Stimulated activated CD8-positive, alpha-beta memory T cell treated with anti-CD3 and anti-CD28 coated beads, Interleukin-7, amount 100 ng/mL, for 4 hours (primary cell): ENCODE data around the gene STK32B.
"Not testable (repeated sequence)": the region's sequence is repeated elsewhere in the genome, so short reads cannot be mapped to it uniquely, and the experiment has no call there.

ENCODE experiments used
- DNase-seq, 2 donors: peaks; one replicate each; pipeline ENCODE4 v3.0.0-alpha.2; 2020; ENCODE audit warnings: low read depth in 2 of 2

The STK32B gene

GRCh38 chr4:5030221-5030620, 21.1 kb upstream of the STK32B start:
- no peak for DNase-seq

DNA sequence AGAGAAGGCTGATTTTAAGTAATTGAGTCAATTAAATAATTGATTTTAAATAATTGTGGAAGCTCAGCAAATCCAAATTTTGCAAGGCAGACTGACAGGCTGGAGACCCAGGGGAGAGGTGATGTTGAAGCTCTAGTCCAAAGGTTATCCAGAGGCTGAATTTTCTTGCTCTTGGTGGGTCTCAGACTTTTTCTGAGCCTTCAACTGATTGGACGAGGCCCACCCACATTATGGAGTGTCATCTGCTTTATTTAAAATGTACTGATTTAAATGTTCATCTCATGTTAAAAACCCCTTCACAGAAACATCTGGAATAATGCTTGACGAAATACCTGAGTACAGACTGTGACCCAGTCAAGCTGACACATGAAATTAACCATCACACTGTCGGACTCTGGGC, 20.4 kb upstream of the STK32B start:
- DNase-seq = no peak

DNA sequence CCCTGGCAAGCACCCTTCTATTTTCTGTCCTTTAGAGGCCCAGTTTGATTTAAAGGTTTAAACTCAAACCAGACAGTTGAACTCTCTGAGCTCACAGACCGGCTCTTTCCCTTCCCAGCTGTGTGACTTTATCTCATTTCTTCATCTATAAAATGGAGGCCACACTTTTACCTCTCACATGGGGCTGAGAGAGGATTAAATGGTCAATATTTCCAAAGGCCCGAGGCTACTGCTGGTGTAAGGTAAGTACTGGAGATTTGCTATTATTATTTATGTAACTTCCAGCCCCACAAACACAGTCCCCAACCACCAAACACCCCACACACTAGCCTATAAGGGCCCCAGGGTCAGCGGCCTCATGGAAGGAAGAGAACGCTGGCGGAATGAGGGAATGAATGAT, 18.5 kb upstream of the STK32B start:
- DNase-seq = no peak

GRCh38 chr4:5033281-5033841, 17.9 kb upstream of the STK32B start:
- no peak for DNase-seq

- no peak for DNase-seq
These were observed 17.1 kb upstream of the STK32B start for GRCh38 chr4:5034206-5034605.

DNA sequence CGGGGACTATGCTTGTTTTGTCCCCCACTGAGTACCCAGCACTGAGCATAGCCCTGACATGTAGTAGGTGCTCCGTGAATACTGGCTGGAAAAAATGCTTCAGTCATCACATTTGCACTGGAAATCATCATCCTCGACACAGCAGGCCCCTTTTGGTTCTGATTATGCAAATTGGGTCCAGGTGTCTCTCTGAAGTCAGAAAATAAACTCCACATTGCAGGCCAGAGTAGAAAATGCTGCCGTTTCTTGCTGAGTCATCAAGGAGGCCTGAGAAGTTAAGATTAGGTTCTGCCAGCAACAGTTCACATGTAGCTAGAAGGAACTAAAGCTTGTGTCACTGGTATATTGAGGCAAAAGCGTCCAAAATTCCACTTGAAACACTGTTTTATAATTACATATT, 15.0 kb upstream of the STK32B start:
- no peak for DNase-seq

- DNase-seq = no peak
These were observed 13.4 kb upstream of the STK32B start for GRCh38 chr4:5037553-5038551.

DNA sequence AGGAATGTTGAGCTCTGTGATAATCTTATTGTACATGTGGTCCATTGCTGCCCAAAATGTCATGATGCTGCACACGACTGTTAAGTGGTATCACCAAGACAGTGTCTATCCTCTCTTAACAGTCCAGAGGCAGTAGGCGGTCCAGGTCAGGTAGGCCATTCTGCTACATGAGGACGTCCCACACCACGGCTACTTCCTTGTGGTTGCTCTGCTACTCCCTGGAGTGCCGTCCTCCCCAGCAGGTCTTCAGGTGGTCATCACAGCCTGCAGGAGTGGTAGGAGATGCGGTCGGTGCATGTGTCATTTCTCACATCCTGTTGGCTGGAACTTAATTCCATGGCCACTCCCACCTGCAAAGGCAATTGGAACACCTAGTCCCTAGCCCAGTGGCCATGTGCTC, 11.5 kb upstream of the STK32B start:
- no peak for DNase-seq

DNA sequence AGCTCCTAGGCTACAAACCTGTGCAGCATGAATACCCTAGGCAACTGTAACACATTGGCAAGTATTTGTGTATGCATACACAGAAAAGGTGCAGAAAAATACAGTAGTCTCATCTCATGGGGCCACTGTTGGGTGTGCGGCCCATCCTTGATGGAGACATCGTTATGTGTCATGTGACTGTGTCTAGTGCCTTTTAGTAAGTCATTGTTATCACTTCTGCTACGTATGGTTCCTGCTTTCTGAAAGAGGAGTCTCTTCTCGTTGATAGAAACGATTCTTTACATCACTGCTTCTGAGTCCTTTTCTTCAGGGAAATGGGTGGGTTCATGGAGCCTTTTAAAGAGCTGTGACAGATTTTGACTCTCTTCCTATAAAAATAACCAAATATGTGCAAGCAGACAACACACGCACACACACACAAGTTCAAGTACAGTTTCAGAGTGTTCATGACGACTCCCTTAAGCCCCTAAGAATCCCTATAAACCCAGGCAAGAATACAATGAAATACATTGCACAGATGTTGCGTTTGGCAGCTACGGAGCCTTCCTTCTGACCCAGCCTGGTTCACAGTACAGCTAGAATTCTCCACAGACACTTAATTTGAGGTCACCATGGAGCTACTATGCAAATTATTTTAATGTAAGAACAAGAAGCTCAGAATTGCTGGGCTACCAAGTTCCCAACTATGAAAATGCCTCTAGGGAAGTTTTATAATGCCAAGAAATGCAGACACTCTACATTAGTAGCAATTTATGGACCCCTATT, 10.2 kb upstream of the STK32B start:
- no peak for DNase-seq

DNA sequence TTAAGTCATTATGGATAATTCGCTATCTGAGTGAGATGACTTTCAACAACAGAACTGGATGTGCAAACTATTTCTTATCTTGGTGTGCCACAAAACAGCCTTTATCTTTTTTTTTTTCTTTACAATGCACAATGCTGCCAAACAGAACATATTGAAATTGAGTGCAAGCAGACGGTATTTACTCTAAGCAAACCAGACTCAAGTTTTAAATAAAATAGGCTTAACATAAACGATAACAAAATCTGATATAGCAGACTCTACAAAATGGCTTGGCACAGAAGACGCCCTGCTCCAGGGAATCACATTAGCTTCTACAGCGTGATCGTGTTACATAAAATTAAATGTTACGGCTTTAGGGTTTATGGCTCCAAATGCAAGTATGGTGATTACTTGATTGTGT, 9.6 kb upstream of the STK32B start:
- DNase-seq = no peak

DNA sequence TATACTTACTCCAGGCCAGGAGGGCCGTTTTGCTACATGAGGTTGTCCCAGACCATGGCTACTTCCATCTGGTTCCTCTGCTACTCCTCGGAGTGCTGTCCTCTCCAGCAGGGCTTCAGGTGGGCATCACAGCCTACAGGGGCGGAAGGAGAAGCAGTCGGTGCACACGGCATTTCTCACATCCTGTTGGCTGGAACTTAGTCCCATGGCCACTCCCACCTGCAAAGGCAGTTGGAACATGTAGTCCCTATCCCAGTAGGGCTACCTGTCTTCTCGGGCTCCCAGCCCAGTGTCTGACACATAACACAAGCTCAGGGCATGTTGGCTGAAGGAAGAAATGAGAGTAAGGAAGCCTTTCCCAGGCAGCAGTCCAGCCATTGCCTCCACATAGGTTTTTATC, 7.7 kb upstream of the STK32B start:
- no peak for DNase-seq

GRCh38 chr4:5044341-5044740, 6.9 kb upstream of the STK32B start:
- no peak for DNase-seq

GRCh38 chr4:5045097-5045496, 6.2 kb upstream of the STK32B start:
- DNase-seq = no peak

DNA sequence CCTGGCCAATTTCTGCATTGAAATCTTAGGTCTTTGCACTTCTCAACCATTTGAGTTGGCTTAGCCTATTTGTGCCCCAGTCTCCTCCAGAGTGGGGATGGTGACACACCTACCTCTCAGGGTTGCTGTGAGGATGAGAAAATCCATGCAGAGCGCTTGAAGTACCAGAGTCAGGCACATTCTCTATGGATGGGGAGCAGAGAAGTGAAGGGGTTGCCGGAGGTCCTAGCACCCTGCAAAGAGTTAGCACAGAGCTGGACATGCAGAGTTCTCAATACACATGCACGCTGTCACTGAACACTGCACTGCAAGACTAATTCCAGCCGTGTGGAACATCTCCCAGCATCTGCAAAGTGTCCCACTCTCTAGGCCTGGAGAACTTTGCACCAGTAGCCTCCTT, 2.6 kb upstream of the STK32B start:
- no peak for DNase-seq

DNA sequence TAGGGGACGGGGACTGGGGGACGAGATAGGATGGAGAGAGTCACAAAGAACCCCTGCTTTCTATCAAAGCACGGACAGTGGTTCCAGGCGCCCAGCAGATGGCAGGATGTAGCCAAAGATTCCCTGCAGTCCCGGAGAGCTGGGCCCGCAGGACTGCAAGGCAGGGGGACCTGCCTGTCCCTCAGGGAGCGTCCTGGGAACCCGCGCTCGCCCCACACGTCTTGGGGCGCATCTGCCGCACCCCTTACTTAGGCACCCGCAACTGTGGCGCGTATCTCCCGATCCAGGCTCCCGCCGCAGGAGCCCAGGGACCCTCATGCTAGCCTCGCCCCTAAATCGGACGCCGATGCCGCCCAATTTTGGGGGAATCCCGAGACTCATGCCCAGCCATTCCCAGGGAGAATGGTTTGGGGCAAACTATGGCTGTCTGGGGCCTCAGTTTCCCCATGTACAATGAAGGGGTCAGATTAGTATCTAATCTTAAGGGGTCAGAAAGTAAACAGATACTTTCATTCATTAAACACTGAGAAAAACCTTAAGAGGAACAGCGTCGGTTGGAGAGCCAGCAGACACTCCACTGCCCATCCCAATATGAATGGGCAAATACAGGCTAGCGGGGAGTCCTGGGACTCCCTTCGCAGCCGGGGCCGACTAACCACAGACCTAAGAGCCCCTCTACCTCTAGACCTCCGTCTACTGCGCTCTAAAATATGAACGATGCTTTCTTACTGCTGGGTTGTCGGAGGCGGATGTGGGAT, 581 bp upstream of the STK32B start:
- DNase-seq = no peak

GRCh38 chr4:5052204-5052702, 973 bp downstream of the STK32B start:
- no peak for DNase-seq

DNA sequence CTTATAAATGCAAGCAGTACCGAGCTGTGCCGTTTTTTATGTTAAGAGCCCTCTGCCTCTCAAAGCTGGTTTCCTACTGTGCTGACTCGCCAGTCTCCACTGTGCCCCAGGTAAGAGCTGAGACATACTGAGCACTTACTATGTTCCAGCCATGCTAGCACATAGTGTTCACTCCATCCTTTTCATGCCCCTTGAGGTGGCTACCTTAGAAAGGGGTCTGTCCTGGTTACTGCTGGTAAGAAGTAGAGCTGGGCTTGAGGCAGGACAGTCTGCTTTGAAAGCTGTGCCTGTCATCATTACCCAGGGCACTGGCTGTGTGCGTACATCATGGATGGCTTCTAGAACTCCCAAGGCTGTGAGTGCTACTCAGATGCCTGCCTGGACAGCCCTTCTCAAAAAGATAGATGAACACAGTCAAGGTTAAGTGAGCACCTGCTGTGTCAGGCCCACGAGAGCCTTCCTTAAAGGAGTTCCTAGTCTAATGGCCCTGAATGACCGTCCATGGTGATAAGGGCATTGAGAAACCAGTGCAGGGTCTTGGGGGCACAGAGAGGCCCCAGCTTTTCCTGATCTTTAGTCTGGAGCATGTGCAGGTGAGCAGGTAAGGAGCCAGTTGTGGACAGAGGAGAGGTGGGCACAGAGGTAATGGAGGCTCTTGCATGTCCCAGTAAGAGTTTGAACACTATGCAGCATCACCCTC, 1.6 kb downstream of the STK32B start:
- DNase-seq = no peak

DNA sequence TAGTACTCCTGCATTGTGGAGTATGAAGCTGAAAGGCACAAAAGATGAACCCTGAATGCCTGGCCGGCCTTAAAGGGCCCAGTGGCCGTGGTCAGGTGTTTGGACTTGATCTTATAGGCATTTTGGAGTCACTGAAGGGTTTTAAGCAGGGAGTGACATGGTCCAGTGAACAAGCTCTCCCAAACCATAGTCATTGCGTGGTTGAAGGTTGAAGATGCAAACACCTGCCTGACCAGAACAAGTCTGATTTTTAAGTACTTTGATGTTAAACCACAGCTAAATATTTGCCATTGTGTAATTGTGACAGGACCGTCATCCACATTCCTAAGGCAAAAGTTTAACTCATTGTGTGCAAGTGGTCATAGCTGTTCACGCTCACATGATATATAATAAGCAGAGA, 3.3 kb downstream of the STK32B start:
- no peak for DNase-seq

GRCh38 chr4:5055411-5055810, 4.1 kb downstream of the STK32B start:
- no peak for DNase-seq

DNA sequence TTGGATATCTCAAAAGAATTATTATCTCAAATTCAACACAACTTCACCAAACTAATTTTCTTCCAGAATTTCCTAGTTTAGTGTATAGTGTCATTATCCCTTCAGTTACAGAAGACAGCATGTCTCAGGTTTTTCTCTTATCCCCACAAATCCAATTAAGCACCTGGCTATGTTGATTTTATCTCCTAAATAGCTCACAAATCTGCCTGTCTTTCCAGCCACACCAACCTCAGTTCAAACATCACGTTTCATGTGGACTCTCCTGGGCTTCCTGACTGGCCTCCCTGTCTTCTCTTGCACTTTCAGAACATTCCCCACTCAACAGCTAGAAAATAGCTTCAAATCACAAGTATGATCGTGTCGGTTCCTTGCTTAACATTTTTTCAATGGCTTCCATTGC, 14.8 kb downstream of the STK32B start:
- DNase-seq = no peak

GRCh38 chr4:5066968-5067367, 15.7 kb downstream of the STK32B start:
- not testable (repeated sequence) for DNase-seq
